Stimulated activated CD4-positive, alpha-beta T cell treated with anti-CD3 and anti-CD28 coated beads, Interleukin-2, amount 100 ng/mL, for 48 hours (primary cell): ENCODE data around the gene SP110.

ENCODE experiments used
- DNase-seq, 2 donors: peaks; one replicate each; pipeline ENCODE4 v3.0.0-alpha.2; 2020

The SP110 gene

GRCh38 chr2:230164139-230164538 is 55.6 kb downstream of the SP110 start:
- DNase-seq = no peak

GRCh38 chr2:230162981-230163380 is 56.8 kb downstream of the SP110 start:
- DNase-seq = no peak

- DNase-seq = no peak
Measured at GRCh38 chr2:230161184-230161583, 58.6 kb downstream of the SP110 start.

- DNase-seq = peak; percentile 53 to 68
Measured at GRCh38 chr2:230160112-230160660, 59.6 kb downstream of the SP110 start.

DNA sequence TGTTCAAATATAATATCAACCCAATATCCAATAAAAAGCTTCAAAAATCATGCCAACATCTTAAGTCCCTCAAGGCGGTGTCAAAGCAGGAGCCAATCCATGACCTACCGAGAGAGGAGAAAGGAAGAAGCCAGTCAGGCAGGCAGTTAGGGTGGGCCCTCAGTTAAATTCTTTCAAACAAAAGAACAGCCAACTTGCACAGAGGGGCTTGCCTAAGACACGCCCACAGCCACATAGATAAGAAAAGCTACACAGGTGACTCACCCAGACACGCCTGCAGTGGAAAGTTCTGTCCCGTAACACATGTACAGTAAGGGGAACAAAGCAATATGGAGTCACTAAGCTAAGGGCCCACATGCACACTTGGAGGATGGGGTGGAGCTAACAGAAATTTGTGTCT is 61.3 kb downstream of the SP110 start:
- DNase-seq = no peak

DNA sequence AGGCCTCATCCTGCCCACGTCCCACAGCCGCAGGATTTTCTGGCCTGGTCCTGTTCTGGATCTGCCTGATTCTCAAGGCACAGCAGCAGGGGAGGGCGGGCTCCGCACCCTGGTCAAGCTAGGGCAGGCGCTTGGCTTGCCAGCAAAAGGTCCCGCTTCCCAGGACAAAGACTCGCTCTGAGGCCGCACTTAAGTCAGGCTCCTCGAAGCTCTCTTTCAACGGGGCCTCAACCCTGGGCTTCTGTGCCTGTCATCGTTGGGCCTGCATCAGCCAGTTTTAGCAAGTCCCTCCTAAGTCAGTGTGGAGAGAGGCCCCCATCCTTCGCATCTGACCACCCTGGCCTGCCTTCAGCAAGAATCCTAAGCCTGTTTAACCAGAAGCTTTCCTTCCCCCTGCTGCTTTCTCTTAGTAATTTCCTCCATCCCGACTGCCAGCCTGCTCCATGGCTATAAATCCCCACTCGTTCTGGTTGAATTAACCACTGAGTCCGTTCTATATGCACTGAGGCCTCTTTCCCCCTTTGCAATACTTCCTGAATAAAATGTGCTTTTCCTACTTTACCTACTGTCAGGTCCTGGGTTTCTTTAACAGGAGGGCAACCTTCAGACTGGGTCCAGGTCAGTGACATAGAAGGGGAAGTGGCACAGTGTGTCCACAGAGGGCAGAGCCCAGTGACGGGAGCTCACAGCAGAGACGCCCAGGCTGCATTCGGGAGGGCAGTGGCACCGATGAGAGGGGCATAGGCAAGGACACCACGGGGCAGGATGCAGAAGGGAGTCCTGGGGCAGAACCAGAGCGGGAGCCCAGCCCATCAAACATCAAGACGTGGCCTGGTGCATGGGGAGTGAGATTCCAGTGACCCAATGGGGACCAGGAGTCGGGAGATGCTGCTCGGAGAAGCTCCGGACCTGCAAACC is 62.7 kb downstream of the SP110 start:
- DNase-seq = no peak

- peak in 1 of 2 donors; percentile 12 for DNase-seq
Measured at GRCh38 chr2:230155359-230155758, 64.4 kb downstream of the SP110 start.

DNA sequence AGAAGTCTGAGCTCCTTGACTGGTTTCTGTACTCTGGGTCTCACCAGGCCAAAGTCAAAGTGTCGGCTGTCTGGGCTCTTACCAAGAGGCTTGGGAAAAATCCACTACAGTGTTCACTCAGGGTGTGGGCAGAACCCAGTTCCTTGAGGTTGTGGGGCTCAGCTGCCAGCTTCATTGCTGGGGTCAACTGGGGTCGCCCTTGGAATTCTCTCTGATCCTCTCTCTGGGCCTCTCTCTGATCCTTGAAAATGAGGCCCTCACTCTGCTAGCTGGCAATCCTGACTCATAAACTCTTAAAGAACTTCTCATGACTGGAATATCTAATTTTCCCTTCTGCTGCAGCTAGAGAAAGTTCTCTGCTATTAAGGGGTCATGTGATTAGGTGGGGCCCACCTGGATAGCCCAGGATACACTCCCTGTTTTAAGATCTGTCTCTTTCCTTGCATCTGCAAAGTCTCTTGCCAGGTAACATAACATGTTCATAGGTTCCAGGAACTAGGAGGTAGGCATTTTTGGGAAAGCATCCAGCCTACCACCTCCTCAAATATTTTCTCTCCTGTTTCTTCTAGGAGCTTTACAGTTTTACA is 66.3 kb downstream of the SP110 start:
- no peak for DNase-seq

DNA sequence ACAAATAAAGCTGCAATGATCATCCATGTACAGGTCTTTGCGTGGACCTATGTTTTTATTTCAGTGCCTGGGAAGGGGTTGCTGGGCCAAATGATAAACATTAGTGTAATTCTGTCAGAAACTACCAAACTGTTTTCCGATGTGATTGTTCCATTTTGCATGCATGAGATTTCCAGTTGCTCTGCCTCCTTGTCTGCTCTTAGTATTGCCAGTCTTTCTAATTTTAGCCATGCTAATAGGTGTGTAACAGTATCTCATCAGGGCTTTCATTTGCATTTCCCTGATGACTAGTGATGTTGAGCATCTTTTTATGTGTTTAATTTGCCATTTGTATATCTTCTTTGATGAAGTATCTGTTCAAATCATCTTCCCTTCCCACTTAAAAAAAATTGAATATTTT is 67.5 kb downstream of the SP110 start:
- no peak for DNase-seq

GRCh38 chr2:230144355-230144754 is 75.4 kb downstream of the SP110 start:
- DNase-seq = no peak

DNA sequence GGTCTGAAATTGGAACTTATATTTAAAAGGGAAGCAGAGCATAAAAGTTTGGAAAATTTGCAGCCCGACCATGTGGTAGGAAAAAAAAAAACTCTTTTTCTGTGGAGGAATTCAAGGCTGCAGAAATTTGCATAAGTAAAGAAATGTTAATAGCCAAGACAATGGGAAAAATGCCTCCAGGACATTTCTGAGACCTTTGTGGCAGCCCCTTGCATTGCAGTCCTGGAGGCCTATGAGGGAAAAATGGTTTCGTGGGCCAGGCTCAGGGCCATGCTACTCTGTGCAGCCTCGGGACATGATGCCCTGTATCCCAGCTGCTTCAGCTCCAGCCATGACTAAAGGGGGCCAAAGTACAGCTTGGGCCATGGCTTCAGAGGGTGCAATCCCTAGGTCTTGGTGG is 79.1 kb downstream of the SP110 start:
- no peak for DNase-seq

GRCh38 chr2:230137902-230138539 is 81.8 kb downstream of the SP110 start:
- no peak for DNase-seq

DNA sequence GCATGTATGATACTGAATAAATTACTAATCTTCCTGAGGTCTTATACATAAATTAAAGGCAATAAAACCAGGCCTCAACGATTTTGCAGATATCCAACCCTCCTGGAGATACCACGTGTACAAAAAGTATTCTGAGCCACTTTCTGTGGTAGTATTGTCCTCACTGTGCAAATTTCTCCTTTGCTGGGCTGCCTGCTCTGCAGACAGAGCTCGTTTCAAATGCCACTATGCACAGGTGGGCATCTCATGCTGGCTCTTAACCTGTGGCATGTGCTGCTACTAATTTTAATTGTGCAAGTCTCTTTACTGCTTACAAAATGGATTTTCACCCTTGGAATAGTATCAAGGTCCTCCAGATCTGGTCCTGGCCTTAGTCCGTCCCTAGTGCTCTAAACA is 84.7 kb downstream of the SP110 start:
- no peak for DNase-seq

- no peak for DNase-seq
Measured at GRCh38 chr2:230134496-230135129, 85.2 kb downstream of the SP110 start.

GRCh38 chr2:230131366-230131765 is 88.4 kb downstream of the SP110 start:
- DNase-seq = no peak

GRCh38 chr2:230130668-230131364 is 89.0 kb downstream of the SP110 start:
- DNase-seq = no peak

GRCh38 chr2:230129343-230129742 is 90.4 kb downstream of the SP110 start:
- DNase-seq = no peak

DNA sequence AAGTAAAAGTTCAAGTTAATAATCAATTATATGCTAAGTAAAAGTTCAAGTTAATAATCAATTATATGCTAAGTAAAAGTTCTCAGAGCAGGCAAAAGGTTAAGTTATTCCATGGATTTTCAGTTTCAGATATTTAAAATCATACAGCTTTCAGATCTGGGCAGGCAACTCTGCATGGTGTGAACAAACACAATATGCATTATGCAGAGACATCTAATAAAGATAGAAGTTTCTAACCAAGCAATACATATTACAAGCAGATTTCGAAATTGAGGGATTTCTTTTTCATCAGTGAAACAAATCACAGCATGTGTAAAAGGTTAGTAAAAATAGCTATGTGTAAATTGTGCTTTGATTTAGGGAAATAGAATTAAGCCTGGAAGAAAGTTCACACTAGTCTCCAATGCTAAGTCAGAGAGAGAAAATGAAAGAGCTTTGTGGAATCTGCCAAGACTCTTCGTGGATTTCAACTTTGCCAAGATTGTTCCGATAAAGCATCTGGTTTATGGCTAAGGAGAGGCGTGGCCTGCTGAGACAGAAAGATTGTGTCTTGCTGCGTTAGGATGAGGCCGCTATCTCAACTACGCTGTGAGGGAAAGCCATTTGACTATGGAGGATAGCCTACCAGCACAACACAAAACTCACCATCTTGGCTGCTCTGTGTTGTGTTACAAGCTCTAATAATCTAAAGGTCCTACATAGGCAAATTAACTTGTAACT is 91.0 kb downstream of the SP110 start:
- DNase-seq = no peak

- DNase-seq = no peak
Measured at GRCh38 chr2:230127195-230127594, 92.6 kb downstream of the SP110 start.

DNA sequence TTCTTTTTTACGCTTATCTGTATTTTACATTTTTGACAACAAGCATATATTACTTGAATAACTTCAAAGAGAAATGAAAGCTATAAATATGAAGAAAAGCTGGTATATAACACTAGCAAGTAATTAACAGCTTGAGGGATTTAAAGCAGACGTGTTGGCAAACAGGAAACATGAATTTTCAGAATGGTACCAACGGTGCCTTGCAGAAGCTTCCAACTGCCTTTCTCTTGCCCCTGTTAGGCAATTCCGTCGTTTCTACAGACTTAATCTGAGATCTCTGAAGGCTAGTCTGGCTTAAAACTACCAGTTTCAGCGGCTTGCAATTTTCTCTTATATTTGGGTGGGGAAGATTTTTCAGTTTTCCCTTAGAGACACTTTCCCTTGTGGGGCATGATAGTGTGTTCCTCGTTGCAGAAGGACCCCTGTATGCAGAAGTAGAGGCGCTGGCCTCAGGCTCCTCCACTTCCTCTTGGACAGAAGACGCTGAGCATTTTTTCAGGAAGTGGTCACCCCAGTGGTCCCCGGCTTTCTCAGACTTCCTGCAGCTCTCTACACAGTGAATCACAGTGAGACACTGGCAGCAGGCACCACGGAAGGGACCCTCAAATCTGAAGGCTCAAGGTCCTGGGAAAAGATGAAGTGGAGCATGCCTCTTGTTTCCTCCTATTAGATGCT is 94.9 kb downstream of the SP110 start:
- DNase-seq = no peak

GRCh38 chr2:230124235-230124634 is 95.5 kb downstream of the SP110 start:
- no peak for DNase-seq
